Trophoblast cell (in vitro differentiated cells and primary cell): Measurements from ENCODE around the gene TRIM22.
"Not testable (repeated sequence)": the region's sequence is repeated elsewhere in the genome, so short reads cannot be mapped to it uniquely, and the experiment has no call there.

Experiments used
- DNase-seq, 2 donors: peaks; one replicate each; pipeline ENCODE4 v3.0.0-alpha.2; 2016
- H2AFZ ChIP-seq: 2 replicates; pipeline ENCODE4 v1.6.1; 2013; ENCODE audit warnings: low read length, moderate library complexity, mild to moderate bottlenecking; ENCODE audit not compliant: insufficient read depth, poor library complexity
- H2AK5ac ChIP-seq: 2 replicates; pipeline ENCODE4 v1.6.1; 2013; ENCODE audit warnings: mild to moderate bottlenecking, low read length
- H2BK120ac ChIP-seq: 2 replicates; pipeline ENCODE4 v1.6.1; 2013; ENCODE audit warnings: low read length, mild to moderate bottlenecking, moderate library complexity; ENCODE audit not compliant: insufficient read depth, poor library complexity
- H2BK12ac ChIP-seq: 2 replicates; pipeline ENCODE4 v1.6.1; 2013; ENCODE audit warnings: mild to moderate bottlenecking, low read length, moderate library complexity
- H2BK5ac ChIP-seq: 2 replicates; pipeline ENCODE4 v1.6.1; 2013; ENCODE audit warnings: low read length, low read depth, moderate library complexity, mild to moderate bottlenecking; ENCODE audit not compliant: poor library complexity
- H3K14ac ChIP-seq: 2 replicates; pipeline ENCODE4 v1.6.1; 2013; ENCODE audit warnings: mild to moderate bottlenecking, low read length
- H3K18ac ChIP-seq: 2 replicates; pipeline ENCODE4 v1.6.1; 2013; ENCODE audit warnings: mild to moderate bottlenecking, low read length
- H3K23ac ChIP-seq: 2 replicates; pipeline ENCODE4 v1.6.1; 2013; ENCODE audit warnings: low read length
- H3K27ac ChIP-seq: 2 replicates; pipeline ENCODE4 v1.5.1; 2013; ENCODE audit warnings: low read depth, mild to moderate bottlenecking, inconsistent platforms, low read length, moderate library complexity
- H3K27me3 ChIP-seq: 2 replicates; pipeline ENCODE4 v1.6.1; 2013; ENCODE audit warnings: inconsistent platforms, mild to moderate bottlenecking, low read length, moderate library complexity; ENCODE audit not compliant: insufficient read depth
- H3K36me3 ChIP-seq, 2 experiments: 1 replicate in 1 of 2; 2 replicates in 1 of 2; pipeline ENCODE4 v1.6.1; 2013; ENCODE audit warnings: low read length in 2 of 2, mild to moderate bottlenecking in 2 of 2, moderate library complexity in 1 of 2; ENCODE audit not compliant: insufficient read depth in 2 of 2, control insufficient read depth in 1 of 2
- H3K4ac ChIP-seq: 2 replicates; pipeline ENCODE4 v1.6.1; 2013; ENCODE audit warnings: low read depth, mild to moderate bottlenecking, low read length, moderate library complexity
- H3K4me1 ChIP-seq, 2 experiments: 1 replicate in 1 of 2; 2 replicates in 1 of 2; pipeline ENCODE4 v1.6.1; 2013; ENCODE audit warnings: low read length in 2 of 2, mild to moderate bottlenecking in 2 of 2, moderate library complexity in 1 of 2; ENCODE audit not compliant: insufficient read depth in 2 of 2, control insufficient read depth in 1 of 2
- H3K4me2 ChIP-seq: 2 replicates; pipeline ENCODE4 v1.6.1; 2013; ENCODE audit warnings: inconsistent platforms, mild to moderate bottlenecking, low read length, moderate library complexity
- H3K4me3 ChIP-seq: 2 replicates; pipeline ENCODE4 v1.5.1; 2013; ENCODE audit warnings: mild to moderate bottlenecking, low read depth, low read length, inconsistent platforms
- H3K79me1 ChIP-seq: one replicate; pipeline ENCODE4 v1.6.1; 2013; ENCODE audit warnings: low read length
- H3K79me2 ChIP-seq: 2 replicates; pipeline ENCODE4 v1.6.1; 2013; ENCODE audit warnings: low read length, mild to moderate bottlenecking; ENCODE audit not compliant: control insufficient read depth, insufficient read depth, poor library complexity
- H3K9ac ChIP-seq: 2 replicates; pipeline ENCODE4 v1.6.1; 2013; ENCODE audit warnings: mild to moderate bottlenecking, low read length
- H3K9me3 ChIP-seq: 2 replicates; pipeline ENCODE4 v1.6.1; 2013; ENCODE audit warnings: low read depth, mild to moderate bottlenecking, control low read depth, inconsistent platforms, low read length; ENCODE audit not compliant: insufficient read depth
- H4K12ac ChIP-seq: 2 replicates; pipeline ENCODE4 v1.6.1; 2013; ENCODE audit warnings: low read depth, mild to moderate bottlenecking, low read length, moderate library complexity
- H4K8ac ChIP-seq: 2 replicates; pipeline ENCODE4 v1.6.1; 2013; ENCODE audit warnings: low read depth, mild to moderate bottlenecking, low read length, moderate library complexity
- H4K91ac ChIP-seq: one replicate; pipeline ENCODE4 v1.6.1; 2013; ENCODE audit warnings: low read depth, mild to moderate bottlenecking, low read length, moderate library complexity
- WGBS: extraction: QIAGEN DNeasy Blood & Tissue Kit; methylation state at CpG from one replicate; pipeline ENCODE4 v1.1.7; 2013; ENCODE audit warnings: missing lambda C conversion rate; ENCODE audit not compliant: insufficient read length, insufficient coverage; ENCODE audit errors: extremely low coverage; 5-methylcytosine and 5-hydroxymethylcytosine counted together

Gene TRIM22

DNA sequence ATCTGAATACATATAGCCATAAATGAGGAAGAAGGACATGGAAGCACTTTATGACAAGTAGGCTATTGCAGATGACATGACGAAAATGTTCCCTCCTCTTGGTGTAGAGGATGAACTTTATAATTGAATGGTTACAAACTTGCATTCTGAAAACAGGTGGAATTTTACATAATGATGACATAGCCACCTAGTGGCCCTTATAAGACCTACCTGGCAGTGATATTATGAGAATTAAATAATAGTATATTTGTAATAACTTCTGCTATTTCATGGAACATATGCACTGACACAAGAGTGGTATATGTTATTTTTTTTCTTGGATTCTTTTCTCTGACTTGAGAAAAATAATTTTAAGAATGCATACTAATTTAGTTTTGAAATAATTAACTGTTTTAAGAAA, 22.9 kb downstream of the TRIM22 start:
- Histone ChIP-seq H4K91ac (no peak overlapping the region), H3K79me2 (no peaks in the 10 kb centered on the region), H3K36me3 (no peaks in the 10 kb centered on the region), H2AFZ (no peak overlapping the region), H3K27me3 (no peaks in the 10 kb centered on the region), H2BK12ac (no peak overlapping the region), H3K4me3 (no peak overlapping the region), H2BK5ac (no peak overlapping the region), H3K9ac (no peak overlapping the region), H3K4me2 (no peak overlapping the region), H3K4me1 (no peaks in the 10 kb centered on the region), H4K12ac (no peak overlapping the region), H3K27ac (no peak overlapping the region), H3K79me1 (no peaks in the 10 kb centered on the region), H3K23ac (no peak overlapping the region), H4K8ac (no peak overlapping the region), H3K9me3 (no peaks in the 10 kb centered on the region), H2BK120ac (no peak overlapping the region), H3K14ac (no peak overlapping the region), H2AK5ac (no peak overlapping the region), H3K4ac (no peak overlapping the region), H3K18ac (no peak overlapping the region)
- WGBS, result no CpG with 5 or more reads among the region's 1 CpG
- peak in 1 of 2 donors; percentile 31 for DNase-seq

DNA sequence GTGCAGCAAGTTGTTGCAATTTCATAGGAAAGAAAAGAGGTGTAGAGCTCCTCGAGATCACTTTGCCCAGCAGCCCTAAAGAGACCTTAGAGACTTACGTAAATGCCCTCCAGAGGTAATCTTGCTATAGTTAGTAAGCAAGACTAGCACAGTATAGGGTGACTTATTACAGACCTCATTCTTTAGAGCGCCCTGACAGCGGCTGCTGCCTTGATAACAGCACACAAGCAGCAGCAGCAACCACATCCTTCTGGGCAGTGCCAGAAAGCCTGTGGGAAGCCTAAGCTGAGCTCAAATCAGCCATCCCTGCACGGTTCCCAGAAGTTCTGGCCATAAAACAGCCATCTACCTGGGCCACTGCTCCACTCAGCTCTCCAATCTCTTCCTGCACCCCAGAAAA, 24.1 kb downstream of the TRIM22 start:
- H2AK5ac ChIP-seq, result no peak overlapping the region
- H3K4me3 ChIP-seq, result no peak overlapping the region
- H3K27me3 ChIP-seq, result no peaks in the 10 kb centered on the region
- H4K91ac ChIP-seq, result no peak overlapping the region
- H3K18ac ChIP-seq, result no peak overlapping the region
- no peaks in the 10 kb centered on the region for H3K4me1 ChIP-seq
- no peaks in the 10 kb centered on the region for H3K79me1 ChIP-seq
- no peak overlapping the region for H3K4me2 ChIP-seq
- H3K9ac ChIP-seq, result peak overlapping the region; percentile 20
- H3K36me3 ChIP-seq, result no peaks in the 10 kb centered on the region
- DNase-seq, result no peak
- no peak overlapping the region for H4K12ac ChIP-seq
- H2AFZ ChIP-seq, result no peak overlapping the region
- WGBS, result no CpG with 5 or more reads among the region's 5 CpGs
- H3K27ac ChIP-seq, result no peak overlapping the region
- H3K14ac ChIP-seq, result no peak overlapping the region
- no peak overlapping the region for H2BK5ac ChIP-seq
- no peak overlapping the region for H4K8ac ChIP-seq
- H2BK12ac ChIP-seq, result no peak overlapping the region
- no peak overlapping the region for H2BK120ac ChIP-seq
- H3K4ac ChIP-seq, result no peak overlapping the region
- H3K23ac ChIP-seq, result no peak overlapping the region
- H3K9me3 ChIP-seq, result no peaks in the 10 kb centered on the region
- no peaks in the 10 kb centered on the region for H3K79me2 ChIP-seq

DNA sequence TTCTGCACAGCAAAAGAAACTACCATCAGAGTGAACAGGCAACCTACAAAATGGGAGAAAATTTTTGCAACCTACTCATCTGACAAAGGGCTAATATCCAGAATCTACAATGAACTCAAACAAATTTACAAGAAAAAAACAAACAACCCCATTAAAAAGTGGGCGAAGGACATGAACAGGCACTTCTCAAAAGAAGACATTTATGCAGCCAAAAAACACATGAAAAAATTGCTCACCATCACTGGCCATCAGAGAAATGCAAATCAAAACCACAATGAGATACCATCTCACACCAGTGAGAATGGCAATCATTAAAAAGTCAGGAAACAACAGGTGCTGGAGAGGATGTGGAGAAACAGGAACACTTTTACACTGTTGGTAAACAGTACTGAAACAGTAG, 26.9 kb downstream of the TRIM22 start:
- not testable (repeated sequence) for H3K9me3 ChIP-seq, H3K79me1 ChIP-seq, H3K14ac ChIP-seq, H2BK5ac ChIP-seq, H3K27me3 ChIP-seq, H3K4me2 ChIP-seq, H3K23ac ChIP-seq, H3K36me3 ChIP-seq, H3K18ac ChIP-seq, H3K4me3 ChIP-seq, H4K8ac ChIP-seq, H2BK12ac ChIP-seq, H2BK120ac ChIP-seq, H4K12ac ChIP-seq, H3K4me1 ChIP-seq, H3K27ac ChIP-seq, H2AK5ac ChIP-seq, DNase-seq, H3K79me2 ChIP-seq, H3K9ac ChIP-seq, H2AFZ ChIP-seq, H3K4ac ChIP-seq, H4K91ac ChIP-seq
- WGBS, result no CpG with 5 or more reads among the region's 1 CpG

GRCh38 chr11:5719703-5720495, 30.3 kb downstream of the TRIM22 start:
- H3K9me3 ChIP-seq, result no peaks in the 10 kb centered on the region
- H3K18ac ChIP-seq, result no peak overlapping the region
- peak in 1 of 2 donors; percentile 36 for DNase-seq
- no peaks in the 10 kb centered on the region for H3K36me3 ChIP-seq
- H2BK120ac ChIP-seq, result no peak overlapping the region
- no peak overlapping the region for H4K91ac ChIP-seq
- no peak overlapping the region for H4K8ac ChIP-seq
- no CpG with 5 or more reads among the region's 3 CpGs for WGBS
- no peak overlapping the region for H4K12ac ChIP-seq
- H3K4me1 ChIP-seq, result no peaks in the 10 kb centered on the region
- H3K9ac ChIP-seq, result no peak overlapping the region
- no peak overlapping the region for H3K4ac ChIP-seq
- H2AFZ ChIP-seq, result no peak overlapping the region
- H3K14ac ChIP-seq, result no peak overlapping the region
- H2AK5ac ChIP-seq, result no peak overlapping the region
- H3K4me2 ChIP-seq, result no peak overlapping the region
- H3K23ac ChIP-seq, result no peak overlapping the region
- no peak overlapping the region for H2BK5ac ChIP-seq
- no peak overlapping the region for H2BK12ac ChIP-seq
- H3K27me3 ChIP-seq, result no peaks in the 10 kb centered on the region
- no peaks in the 10 kb centered on the region for H3K79me2 ChIP-seq
- no peak overlapping the region for H3K27ac ChIP-seq
- H3K79me1 ChIP-seq, result no peaks in the 10 kb centered on the region
- H3K4me3 ChIP-seq, result no peak overlapping the region
